Sigmoid colon (tissue), 4 donors: ENCODE results near the gene TMEM179.

Experiments used
- EP300 ChIP-seq, 4 donors: sonication (generic); formaldehyde crosslinking; IDR thresholded peaks; one replicate each; pipeline ENCODE4 v1.6.1; 2017; ENCODE audit warnings: antibody characterized with exemption in 4 of 4
- POLR2AphosphoS5 ChIP-seq, 4 donors: sonication (generic); formaldehyde crosslinking; IDR thresholded peaks; one replicate each; pipeline ENCODE4 v1.6.1; 2017; ENCODE audit warnings: antibody characterized with exemption in 4 of 4
- TF ChIP-seq, protein P1 (sequence below), 4 experiments: fragments of 450-650 bp in 3 of 4; fragments of 200-600 bp in 1 of 4; IDR thresholded peaks; one replicate each; pipeline ENCODE4 v1.5.1; 2016 to 2019; ENCODE audit warnings: antibody characterized with exemption in 4 of 4, mild to moderate bottlenecking in 3 of 4, moderate library complexity in 2 of 4

GRCh38 chr14:104637546-104638003 lies 33.0 kb upstream of the TMEM179 start:
- TF ChIP-seq POLR2AphosphoS5 (IDR thresholded peaks at IDR 0.05) (no peak), EP300 (IDR thresholded peaks at IDR 0.05) (no peak)
- TF ChIP-seq, protein P1, sequence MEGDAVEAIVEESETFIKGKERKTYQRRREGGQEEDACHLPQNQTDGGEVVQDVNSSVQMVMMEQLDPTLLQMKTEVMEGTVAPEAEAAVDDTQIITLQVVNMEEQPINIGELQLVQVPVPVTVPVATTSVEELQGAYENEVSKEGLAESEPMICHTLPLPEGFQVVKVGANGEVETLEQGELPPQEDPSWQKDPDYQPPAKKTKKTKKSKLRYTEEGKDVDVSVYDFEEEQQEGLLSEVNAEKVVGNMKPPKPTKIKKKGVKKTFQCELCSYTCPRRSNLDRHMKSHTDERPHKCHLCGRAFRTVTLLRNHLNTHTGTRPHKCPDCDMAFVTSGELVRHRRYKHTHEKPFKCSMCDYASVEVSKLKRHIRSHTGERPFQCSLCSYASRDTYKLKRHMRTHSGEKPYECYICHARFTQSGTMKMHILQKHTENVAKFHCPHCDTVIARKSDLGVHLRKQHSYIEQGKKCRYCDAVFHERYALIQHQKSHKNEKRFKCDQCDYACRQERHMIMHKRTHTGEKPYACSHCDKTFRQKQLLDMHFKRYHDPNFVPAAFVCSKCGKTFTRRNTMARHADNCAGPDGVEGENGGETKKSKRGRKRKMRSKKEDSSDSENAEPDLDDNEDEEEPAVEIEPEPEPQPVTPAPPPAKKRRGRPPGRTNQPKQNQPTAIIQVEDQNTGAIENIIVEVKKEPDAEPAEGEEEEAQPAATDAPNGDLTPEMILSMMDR (IDR thresholded peaks at IDR 0.05) = no peak
